ENCODE measurements around the gene ZNF217.

Gene ZNF217

DNA sequence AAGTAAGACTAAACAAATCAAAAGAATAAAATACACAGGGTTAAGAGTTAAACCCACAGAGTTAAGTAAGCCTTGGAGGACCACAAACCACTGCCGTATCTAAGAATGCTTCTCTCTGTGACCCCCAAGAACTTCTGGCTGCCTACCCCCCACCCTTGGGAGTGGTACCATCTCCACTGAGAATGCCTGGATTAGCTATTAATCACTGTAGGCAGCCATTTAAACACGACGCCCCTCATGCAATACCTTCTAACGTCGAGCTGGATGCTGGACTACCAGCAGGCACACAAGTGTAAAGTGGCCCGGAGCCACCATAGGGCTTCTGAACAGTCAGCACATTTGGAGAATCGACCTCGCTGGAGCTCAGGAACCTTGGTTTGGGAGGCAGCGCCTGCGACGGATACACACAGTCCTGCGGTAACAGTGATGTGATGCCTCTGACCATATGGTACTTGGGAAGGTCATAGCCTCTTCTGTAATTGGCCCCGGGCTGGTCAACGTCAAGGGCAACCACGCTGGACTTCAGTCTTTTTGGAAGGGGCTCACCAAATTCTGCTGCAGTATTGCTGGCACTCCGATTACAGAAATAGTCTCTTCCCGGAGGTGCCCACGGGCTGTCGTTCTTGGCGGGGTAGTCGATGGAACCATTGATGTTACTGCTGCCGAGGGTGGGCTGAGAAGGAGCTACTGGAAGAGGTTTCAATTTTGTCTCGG lies 18.0 kb downstream of the ZNF217 start:
- TF ChIP-seq CTCF (IDR thresholded peaks at IDR 0.05; ENCODE audit: low read depth, low read length) = no peak
- no peak overlapping the region for H3K4me3 ChIP-seq (ENCODE audit: low read depth, low read length)

DNA sequence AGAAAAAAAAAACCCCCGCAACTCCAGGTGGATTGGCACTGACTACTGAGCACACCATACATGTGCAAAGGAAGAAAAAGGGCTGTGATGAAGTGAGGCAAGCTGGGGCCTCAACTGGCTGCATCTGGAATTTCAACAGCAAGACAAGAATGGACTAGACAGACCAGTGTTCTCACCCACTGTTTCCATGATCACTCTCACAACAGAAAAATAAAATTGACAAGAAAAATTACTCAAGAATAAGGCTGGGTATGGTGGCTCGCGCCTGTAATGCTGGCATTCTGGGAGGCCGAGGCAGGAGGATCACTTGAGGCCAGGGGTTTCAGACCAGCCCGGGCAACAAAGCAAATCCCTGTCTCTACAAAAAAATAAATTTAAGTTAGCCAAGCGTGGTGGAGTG lies 18.8 kb downstream of the ZNF217 start:
- no peak overlapping the region for H3K4me3 ChIP-seq (ENCODE audit: low read depth, low read length)
- TF ChIP-seq CTCF (IDR thresholded peaks at IDR 0.05; ENCODE audit: low read depth, low read length) = no peak

- TF ChIP-seq CTCF (IDR thresholded peaks at IDR 0.05; ENCODE audit: low read depth, low read length) = no peak
- no peak overlapping the region for H3K4me3 ChIP-seq (ENCODE audit: low read depth, low read length)
Observed at GRCh38 chr20:53574259-53574789, 19.3 kb downstream of the ZNF217 start.

DNA sequence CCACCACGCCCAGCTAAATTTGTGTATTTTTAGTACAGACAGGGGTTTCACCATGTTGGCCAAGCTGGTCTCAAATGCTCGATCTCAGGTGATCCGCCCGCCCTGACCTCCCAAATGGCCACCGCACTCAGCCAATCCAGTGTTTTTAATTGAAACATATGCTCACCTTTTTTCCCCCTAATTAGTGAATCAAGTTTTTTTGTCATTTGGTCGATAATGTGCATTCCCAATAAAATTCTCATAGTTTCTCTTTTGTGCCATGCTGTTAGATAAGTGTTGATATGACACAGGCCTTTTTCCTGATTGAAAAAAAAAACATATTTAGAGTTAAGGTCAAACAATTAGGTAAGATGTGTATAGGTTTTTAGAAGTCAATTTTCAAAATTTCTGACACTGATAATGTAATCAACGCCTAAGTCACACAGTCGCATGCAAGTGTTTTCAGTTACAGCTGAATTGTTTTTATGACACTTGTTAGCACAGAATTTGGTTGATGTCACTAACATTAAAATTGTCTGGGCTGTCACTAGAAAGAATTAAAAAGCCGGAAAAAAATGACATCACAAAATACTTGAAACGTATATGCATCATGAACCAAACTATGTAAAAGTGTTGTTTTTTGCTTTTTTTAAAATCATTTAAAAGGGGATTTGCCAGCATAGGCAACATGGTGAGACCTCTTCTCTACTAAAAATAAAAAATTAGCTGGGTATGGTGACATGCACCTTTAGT lies 21.9 kb downstream of the ZNF217 start:
- H3K4me3 ChIP-seq (ENCODE audit: low read depth, low read length) = no peak overlapping the region
- TF ChIP-seq CTCF (IDR thresholded peaks at IDR 0.05; ENCODE audit: low read depth, low read length) = no peak

DNA sequence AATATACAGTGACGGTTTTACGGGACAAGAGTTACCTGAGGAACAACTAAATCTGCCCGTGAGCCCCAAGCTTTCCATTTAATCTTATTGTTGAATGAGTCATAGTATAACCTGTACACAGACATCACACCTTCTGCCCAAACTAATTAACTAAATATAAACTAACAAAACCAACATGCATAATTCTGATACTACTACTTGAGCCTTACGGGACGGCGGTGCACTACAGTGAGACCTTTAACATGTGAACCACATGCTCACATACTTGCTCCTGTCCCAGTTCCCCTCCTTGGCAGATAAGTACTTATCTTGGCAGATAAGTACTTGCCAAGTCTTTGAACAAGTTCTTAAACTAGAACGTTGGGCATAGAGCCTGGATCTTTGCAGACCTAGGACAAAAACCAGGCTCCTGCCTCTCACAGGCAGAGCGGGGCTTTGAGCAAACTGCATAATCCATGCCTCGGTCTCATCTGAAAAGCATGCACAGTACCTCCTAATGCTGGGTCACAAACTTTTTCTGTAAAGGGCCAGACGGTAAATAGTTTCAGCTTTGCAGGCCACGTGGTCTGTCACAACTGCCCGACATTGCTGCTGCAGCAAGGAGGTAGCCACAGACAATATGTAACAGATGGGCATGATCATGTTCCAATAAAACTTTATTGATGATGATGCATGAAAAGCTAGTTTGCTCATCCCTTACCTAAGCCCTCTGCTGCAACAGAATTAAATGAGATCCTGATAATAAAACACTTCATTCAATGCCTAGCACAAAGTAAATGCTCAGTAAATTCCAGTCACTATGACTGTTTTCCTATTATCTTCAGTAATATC lies 23.0 kb downstream of the ZNF217 start:
- no peak overlapping the region for H3K4me3 ChIP-seq (ENCODE audit: low read depth, low read length)
- no peak for TF ChIP-seq CTCF (IDR thresholded peaks at IDR 0.05; ENCODE audit: low read depth, low read length)

DNA sequence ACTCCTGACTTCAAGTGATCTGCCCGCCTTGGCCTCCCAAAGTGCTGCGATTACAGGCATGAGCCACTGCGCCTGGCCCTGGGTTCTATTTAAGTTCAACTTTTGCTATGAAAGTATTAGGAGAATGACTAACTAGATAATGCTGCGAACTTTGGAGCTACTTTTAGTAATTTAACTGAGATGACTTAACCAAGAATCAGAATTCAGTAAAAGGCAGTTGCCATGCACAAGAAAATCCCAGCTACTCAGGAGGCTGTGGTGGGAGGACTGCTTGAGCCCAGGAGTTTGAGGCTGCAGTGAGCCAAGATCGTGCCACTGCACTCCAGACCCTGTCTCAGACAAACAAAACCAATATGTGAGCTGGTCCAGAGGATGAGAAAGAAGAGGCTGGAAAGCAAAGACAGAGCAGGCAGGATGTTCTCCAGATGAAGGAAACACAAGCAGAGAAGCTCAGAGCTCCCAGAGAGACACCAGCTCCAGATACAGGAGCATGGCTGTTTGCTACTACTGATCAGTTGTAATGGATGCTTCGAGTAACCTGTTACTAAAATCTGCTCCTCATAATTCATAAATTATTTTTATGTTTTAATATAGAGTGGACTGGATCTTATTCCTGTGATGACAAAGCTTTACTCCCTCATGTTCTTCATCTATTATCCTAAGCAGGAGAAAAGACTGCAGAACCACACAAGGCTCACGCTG lies 23.9 kb downstream of the ZNF217 start:
- TF ChIP-seq CTCF (IDR thresholded peaks at IDR 0.05; ENCODE audit: low read depth, low read length) = no peak
- no peak overlapping the region for H3K4me3 ChIP-seq (ENCODE audit: low read depth, low read length)

Data from WI38 (cell line).